HG02973 (cell line): ENCODE measurements around the gene CTBS.
A peak's percentile ranks its signal among the peaks of the same experiment; 100 is the strongest.

Source experiments
- ATAC-seq: cut with Tn5 transposase; IDR thresholded peaks from one replicate; pipeline ENCODE4 v1.9.1; 2021; ENCODE audit warnings: moderate library complexity; ENCODE audit not compliant: unreplicated experiment

Gene CTBS

GRCh38 chr1:84506729-84507453, 67.3 kb downstream of the CTBS start:
- no peak for ATAC-seq

GRCh38 chr1:84506002-84506728, 68.1 kb downstream of the CTBS start, which contains the start of the genes GNG5 and SPATA1:
Gene GNG5 (minus strand): TSS chr1:84506581. CDS start chr1:84506091, 490 bp downstream.
Gene SPATA1 (plus strand): TSS chr1:84506386. CDS start chr1:84516360, 9,974 bp downstream.
- peak; percentile 82 for ATAC-seq

GRCh38 chr1:84505493-84506001, 68.7 kb downstream of the CTBS start:
- peak; percentile 11 for ATAC-seq

GRCh38 chr1:84504580-84505492, 69.4 kb downstream of the CTBS start:
- no peak for ATAC-seq

GRCh38 chr1:84502927-84503326, 71.3 kb downstream of the CTBS start:
- no peak for ATAC-seq
